GM18861 (cell line): ENCODE data around the gene IFIT2.
A peak's percentile ranks its signal among the peaks of the same experiment; 100 is the strongest.
"Not testable (repeated sequence)": the region's sequence is repeated elsewhere in the genome, so short reads cannot be mapped to it uniquely, and the experiment has no call there.

ENCODE experiments used
- ATAC-seq: cut with Tn5 transposase; IDR thresholded peaks from one replicate; pipeline ENCODE4 v1.9.1; 2021; ENCODE audit not compliant: unreplicated experiment

Gene IFIT2

DNA sequence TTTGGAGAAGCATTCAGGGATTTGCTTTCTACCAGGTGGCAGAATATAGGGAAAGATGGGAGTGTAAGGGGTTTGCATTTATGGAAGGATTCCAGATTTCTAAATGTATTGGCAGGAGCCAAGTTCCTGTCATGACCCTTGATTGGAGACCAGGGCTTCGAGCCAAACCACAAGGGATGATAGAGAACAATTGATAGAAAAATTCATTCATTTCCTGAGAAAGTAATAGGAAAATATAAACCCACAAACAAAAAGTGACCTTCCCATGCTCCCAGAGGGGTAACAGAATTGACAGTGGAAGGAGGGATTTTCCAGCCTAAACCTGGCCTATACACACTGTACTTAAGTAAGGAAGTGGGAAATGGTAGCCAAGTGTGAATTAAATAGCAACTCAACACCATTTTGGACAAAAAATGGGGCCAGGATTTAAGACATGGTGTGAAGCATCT lies 22.4 kb upstream of the IFIT2 start:
- no peak for ATAC-seq

GRCh38 chr10:89280508-89280907 lies 21.3 kb upstream of the IFIT2 start:
- ATAC-seq: no peak

GRCh38 chr10:89281606-89282395 lies 20.0 kb upstream of the IFIT2 start:
- no peak for ATAC-seq

DNA sequence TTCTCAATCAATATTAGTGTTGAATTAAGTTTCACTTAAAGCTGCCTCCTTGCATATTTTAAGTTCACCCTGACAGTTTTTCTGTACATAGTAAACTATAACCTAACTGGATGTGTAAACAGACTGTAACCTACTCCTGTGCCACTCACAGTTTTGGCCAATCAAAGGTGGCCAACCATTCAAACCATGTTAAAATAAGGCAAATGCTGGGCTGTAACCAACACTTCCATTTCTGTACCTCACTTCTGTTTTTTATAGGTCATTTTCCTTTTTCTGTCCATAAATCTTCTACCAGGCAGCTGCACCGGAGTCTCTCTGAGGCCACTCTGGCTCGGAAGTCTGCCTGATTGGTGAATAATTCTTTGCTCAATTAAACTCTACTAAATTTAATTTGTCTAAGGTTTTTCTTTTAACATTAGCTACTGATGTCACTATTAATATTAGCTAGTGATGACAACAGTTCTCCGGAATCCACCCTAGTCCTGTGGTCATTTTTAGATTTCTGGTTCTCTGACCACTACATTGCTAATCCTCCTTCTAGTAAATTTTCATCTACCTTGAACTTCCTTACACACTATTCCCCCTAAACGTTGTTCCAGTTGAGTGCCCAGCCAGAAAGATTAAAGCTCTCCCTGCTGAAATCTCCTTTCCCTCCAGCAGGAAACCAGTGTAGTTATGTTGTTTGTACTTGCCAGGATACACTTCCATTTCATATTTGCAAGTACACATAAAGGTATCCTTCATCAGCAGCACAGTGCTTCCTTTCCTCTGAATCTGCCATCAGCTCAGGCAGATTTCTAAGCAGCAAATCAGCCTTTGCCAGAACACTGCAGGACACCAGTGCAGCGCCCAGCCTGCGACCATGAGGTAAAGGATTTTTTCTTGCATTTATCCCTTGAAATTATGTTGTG lies 18.6 kb upstream of the IFIT2 start:
- no peak for ATAC-seq

DNA sequence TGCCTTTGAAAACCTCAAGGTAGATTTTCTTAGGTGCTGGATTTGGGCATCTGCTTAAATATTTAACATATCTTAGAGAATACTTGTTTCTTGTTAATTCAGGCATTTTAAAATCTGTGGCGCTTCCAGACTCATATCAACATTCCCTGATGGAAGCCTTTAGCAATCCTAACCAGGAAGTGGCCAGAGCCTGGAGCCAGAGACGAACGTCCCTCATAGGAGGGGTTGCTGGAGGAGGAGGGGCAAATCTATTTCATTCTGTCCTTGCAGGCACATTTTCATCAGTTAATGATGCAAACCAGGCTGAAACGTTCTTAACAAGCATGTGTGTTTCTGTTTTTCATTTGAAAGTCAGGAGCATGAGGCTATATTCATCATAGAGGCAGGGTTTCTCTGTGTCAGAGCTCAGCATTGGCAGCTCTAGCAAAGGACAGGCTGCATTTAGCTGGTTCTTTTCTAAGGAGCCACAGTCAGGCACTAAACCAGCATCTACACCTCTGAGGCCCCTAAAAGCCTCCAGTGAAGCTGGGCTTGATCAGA lies 17.8 kb upstream of the IFIT2 start:
- ATAC-seq: no peak

- ATAC-seq: not testable (repeated sequence)
These were observed 17.1 kb upstream of the IFIT2 start for GRCh38 chr10:89284711-89285110.

DNA sequence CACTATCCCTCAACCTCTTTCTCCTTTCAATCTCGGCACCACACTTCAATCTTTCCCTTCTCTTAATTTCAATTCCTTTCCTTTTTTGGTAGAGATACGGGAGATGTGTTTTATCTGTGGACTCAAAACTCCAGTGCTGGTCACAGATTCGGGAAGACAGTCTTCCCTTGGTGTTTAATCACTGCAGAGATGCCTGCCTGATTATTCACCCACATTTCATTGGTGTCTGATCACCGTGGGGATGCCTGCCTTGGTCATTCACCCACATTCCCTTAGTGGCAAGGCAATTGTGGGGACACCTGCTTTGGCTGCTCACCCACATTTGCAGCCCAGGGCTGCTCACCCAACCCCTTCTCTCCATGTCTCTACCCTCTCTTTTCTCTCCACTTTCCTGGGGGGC lies 16.5 kb upstream of the IFIT2 start:
- ATAC-seq: not testable (repeated sequence)

GRCh38 chr10:89294721-89295239 lies 7.1 kb upstream of the IFIT2 start:
- ATAC-seq: no peak

DNA sequence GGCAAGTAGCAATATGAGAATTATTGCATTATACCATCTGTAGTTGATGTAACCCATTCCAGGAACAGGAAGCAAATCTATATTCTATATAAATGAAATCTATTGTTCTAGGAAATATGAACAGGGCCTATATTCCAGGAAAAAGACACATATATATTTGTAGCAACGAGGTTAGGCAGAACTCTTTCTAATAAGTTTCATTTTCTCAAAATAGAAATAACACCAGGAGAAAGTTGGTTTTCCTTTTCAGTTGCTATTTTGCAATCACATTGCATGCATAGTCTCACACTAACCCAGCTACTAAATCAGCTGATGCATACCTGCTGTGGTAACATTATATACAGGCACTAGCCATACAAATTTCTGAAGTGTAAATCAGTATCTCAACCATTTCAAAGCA lies 6.2 kb upstream of the IFIT2 start:
- ATAC-seq: no peak

- ATAC-seq: no peak
These were observed 5.6 kb upstream of the IFIT2 start for GRCh38 chr10:89296220-89296648.

DNA sequence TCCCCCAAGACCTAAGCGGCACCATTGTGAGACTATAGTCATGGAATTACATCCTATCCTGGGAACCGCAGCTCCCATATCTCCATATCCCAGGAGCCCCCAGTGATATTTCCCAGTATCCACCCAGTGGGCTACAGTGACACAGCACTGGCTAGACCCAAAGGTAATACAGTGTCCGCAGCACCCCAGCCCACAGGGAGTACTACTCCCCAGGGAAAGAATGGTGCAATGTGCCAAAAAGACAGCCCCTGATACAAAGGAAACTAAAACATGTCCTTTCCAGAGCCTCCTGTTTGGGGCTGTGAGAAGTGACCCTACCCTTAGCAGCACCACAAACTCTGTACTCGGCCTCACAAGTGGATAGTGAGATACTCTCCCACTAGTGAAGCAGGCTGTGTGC lies 4.5 kb upstream of the IFIT2 start:
- no peak for ATAC-seq

GRCh38 chr10:89297791-89298190 lies 4.1 kb upstream of the IFIT2 start:
- no peak for ATAC-seq

- ATAC-seq: no peak
These were observed 2.8 kb upstream of the IFIT2 start for GRCh38 chr10:89299031-89299430.

DNA sequence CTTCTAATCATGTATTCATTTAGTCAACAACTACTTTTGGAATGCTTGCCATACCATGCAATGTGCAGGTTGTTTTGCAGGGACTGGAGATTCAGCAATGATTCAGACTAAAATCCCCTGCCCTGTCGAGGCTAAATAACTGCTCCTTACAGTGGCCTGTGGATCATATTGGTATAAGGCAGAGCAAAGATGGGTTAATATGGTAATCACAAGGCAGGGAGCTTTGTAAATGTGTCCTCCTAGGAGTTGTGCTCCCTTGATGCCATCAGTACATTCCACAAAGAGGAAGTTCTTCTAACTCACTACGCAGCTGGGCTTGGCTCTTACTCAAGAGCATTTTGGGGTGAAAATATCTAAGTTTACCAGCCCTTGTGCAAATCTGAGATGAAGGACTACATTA lies 614 bp upstream of the IFIT2 start:
- ATAC-seq: peak; percentile 18

DNA sequence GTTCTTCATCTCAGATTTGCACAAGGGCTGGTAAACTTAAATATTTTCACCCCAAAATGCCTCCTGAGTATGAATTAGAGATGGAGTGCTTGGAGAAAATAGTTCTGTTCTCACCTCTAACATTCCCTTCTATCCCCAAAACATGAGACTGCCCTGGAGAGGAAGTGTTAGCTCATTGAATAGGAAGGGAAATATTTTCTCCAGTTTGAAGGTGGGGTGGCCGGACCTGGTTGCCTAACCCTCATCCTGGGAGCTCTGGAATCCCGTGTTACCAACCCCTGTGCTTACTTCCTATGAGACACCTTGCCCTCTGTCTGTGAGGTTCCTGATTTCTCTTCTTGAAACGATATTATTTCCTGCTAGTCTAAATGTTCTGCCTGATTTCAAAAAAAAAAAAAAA lies 779 bp downstream of the IFIT2 start:
- ATAC-seq: no peak

GRCh38 chr10:89303161-89303560 lies 1.3 kb downstream of the IFIT2 start:
- ATAC-seq: no peak

GRCh38 chr10:89304026-89304425 lies 2.2 kb downstream of the IFIT2 start:
- ATAC-seq: no peak

GRCh38 chr10:89304446-89304845 lies 2.6 kb downstream of the IFIT2 start:
- no peak for ATAC-seq

DNA sequence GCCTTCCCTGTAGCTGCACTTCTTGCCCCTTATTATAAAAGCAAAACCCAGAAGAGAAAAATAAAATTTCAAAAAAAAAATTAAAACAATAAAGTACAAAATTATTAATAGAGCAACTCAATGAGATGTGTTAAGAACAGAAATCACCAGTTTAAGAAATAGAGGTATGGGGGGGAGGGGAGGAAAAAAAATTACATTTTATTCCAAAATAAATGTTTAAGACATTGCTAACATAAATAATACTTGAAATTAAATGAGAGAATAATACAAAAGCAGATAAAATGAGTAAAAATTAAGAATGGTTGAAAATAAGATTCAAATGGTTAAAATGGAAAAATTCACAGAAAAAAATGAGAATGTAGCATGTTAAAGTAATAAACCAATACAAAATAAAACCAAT lies 3.1 kb downstream of the IFIT2 start:
- ATAC-seq: no peak

GRCh38 chr10:89305766-89306433 lies 4.1 kb downstream of the IFIT2 start:
- ATAC-seq: no peak
